ENCODE results near the gene TMEM130. TPM values are rescaled to one million over a fixed set of nuclear protein-coding genes. Genes with fewer than 3 reads are reported as not detected.

Gene TMEM130
- total RNA-seq, 2 experiments from 2014 or later, result not detected

DNA sequence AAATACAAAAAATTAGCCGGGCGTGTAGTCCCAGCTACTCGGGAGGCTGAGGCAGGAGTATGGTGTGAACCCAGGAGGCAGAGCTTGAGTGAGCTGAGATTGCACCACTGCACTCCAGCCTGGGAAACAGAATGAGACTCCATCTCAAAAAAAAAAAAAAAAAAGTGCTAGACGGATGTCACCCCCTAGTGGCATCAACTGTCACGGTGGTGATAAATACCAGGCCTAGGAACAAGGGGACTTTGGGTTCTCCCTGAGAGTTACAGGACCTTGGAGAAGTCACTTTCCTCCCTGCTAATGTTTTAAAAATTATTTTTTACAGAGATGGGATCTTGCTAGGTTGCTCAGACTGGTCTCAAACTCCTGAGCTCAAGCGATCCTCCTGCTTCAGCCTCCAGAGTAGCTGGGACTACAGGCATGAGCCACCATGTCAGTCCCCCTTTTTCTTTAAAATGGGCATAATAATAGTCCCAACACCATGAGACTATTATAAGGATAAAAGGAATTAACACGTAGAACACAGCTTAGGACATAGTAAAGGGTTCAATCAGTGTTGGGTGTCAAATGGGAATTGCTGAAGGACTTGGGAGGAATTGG lies 2.6 kb upstream of the TMEM130 start:
- Mint-ChIP-seq H3K27me3 (peaks cover 35% of the 10 kb centered on the region), H3K4me3 (no peak overlapping the region), H3K36me3 (no peaks in the 10 kb centered on the region), H3K4me1 (no peaks in the 10 kb centered on the region), H3K9me3 (ENCODE audit: low read depth) (no peaks in the 10 kb centered on the region), H3K27ac (no peak overlapping the region)
- CTCF ChIA-PET, result interaction anchor here (0.7 to 1.5 kb wide), 3 partner anchors 33 to 451 kb away, joined by 3 to 4 read pairs (median 3); no protein-coding TSS in a partner anchor
- ATAC-seq (peak; percentile 61), DNase-seq (no peak)

GRCh38 chr7:98870807-98871491 lies 1.1 kb upstream of the TMEM130 start:
- peaks cover 35% of the 10 kb centered on the region for H3K27me3 Mint-ChIP-seq
- ATAC-seq (no peak), DNase-seq (no peak)
- H3K4me1 Mint-ChIP-seq, result no peaks in the 10 kb centered on the region
- no peaks in the 10 kb centered on the region for H3K36me3 Mint-ChIP-seq
- no peak overlapping the region for H3K27ac Mint-ChIP-seq
- no peaks in the 10 kb centered on the region for H3K9me3 Mint-ChIP-seq (ENCODE audit: low read depth)
- CTCF ChIA-PET, result interaction anchor here (1.1 kb wide), 1 partner anchor 9 kb away, joined by 3 read pairs; no protein-coding TSS in a partner anchor
- H3K4me3 Mint-ChIP-seq, result peak overlapping the region; percentile 44

- H3K4me1 Mint-ChIP-seq, result no peaks in the 10 kb centered on the region
- ATAC-seq, result peak; percentile 83
- H3K27me3 Mint-ChIP-seq, result peaks cover 32% of the 10 kb centered on the region
- peak overlapping the region; percentile 44 for H3K4me3 Mint-ChIP-seq
- no peaks in the 10 kb centered on the region for H3K9me3 Mint-ChIP-seq (ENCODE audit: low read depth)
- peak; percentile 72 for DNase-seq
- CTCF ChIA-PET, result interaction anchor here (1.9 kb wide), 1 partner anchor 10 kb away, joined by 6 read pairs; no protein-coding TSS in a partner anchor
- no peak overlapping the region for H3K27ac Mint-ChIP-seq
- H3K36me3 Mint-ChIP-seq, result no peaks in the 10 kb centered on the region
Measured at GRCh38 chr7:98870121-98870651, 372 bp upstream of the TMEM130 start.

- no peak overlapping the region for H3K27ac Mint-ChIP-seq
- H3K4me3 Mint-ChIP-seq, result no peak overlapping the region
- H3K27me3 Mint-ChIP-seq, result peaks cover 32% of the 10 kb centered on the region
- no peaks in the 10 kb centered on the region for H3K9me3 Mint-ChIP-seq (ENCODE audit: low read depth)
- DNase-seq (no peak), ATAC-seq (no peak)
- H3K36me3 Mint-ChIP-seq, result no peaks in the 10 kb centered on the region
- H3K4me1 Mint-ChIP-seq, result no peaks in the 10 kb centered on the region
- CTCF ChIA-PET, result interaction anchor here (1.2 to 1.9 kb wide), 2 partner anchors 10 to 11 kb away, joined by 3 to 6 read pairs; partner anchors contain the start of gene TRRAP
Measured at GRCh38 chr7:98869027-98869596, 702 bp downstream of the TMEM130 start.

- DNase-seq (no peak), ATAC-seq (no peak)
- Mint-ChIP-seq H3K4me3 (no peak overlapping the region), H3K27ac (no peak overlapping the region), H3K9me3 (ENCODE audit: low read depth) (no peaks in the 10 kb centered on the region), H3K27me3 (peaks cover 32% of the 10 kb centered on the region), H3K4me1 (no peaks in the 10 kb centered on the region), H3K36me3 (no peaks in the 10 kb centered on the region)
- CTCF ChIA-PET, result interaction anchor here (1.2 to 1.5 kb wide), 2 partner anchors 10 kb away, joined by 3 to 4 read pairs; partner anchors contain the start of gene TRRAP
Measured at GRCh38 chr7:98868450-98868849, 1.4 kb downstream of the TMEM130 start.

DNA sequence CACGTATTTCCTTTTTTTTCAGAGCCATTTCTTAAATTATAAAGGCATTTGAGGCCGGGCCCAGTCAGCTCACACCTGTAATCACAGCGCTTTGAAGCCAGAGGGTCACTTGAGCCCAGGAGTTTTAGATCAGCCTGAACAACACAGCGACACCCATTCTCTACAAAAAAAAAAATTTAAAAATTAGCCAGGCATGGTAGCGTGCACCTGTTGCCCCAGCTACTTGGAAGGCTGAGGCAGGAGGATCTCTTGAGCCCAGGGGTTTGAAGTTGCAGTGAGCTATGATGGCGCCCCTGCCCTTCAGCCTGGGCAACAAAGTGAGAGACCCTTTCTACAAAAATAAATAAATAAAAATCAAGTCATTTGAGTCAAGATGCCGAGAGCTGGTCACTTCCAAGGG lies 3.0 kb downstream of the TMEM130 start:
- Mint-ChIP-seq H3K27ac (no peak overlapping the region), H3K4me1 (no peaks in the 10 kb centered on the region), H3K27me3 (peaks cover 32% of the 10 kb centered on the region), H3K9me3 (ENCODE audit: low read depth) (no peaks in the 10 kb centered on the region), H3K36me3 (no peaks in the 10 kb centered on the region), H3K4me3 (no peak overlapping the region)
- CTCF ChIA-PET, result interaction anchor here (0.6 to 1.5 kb wide), 2 partner anchors 12 to 32 kb away, joined by 3 to 4 read pairs; partner anchors contain the start of gene TRRAP
- no peak for ATAC-seq
- no peak for DNase-seq

GRCh38 chr7:98866351-98866750 lies 3.5 kb downstream of the TMEM130 start:
- H3K9me3 Mint-ChIP-seq (ENCODE audit: low read depth), result no peaks in the 10 kb centered on the region
- no peak for DNase-seq
- no peak overlapping the region for H3K4me3 Mint-ChIP-seq
- ATAC-seq, result no peak
- no peak overlapping the region for H3K27ac Mint-ChIP-seq
- H3K36me3 Mint-ChIP-seq, result no peaks in the 10 kb centered on the region
- peaks cover 29% of the 10 kb centered on the region for H3K27me3 Mint-ChIP-seq
- no peaks in the 10 kb centered on the region for H3K4me1 Mint-ChIP-seq
- CTCF ChIA-PET, result no interaction called here

GRCh38 chr7:98864731-98865453 lies 4.9 kb downstream of the TMEM130 start:
- Mint-ChIP-seq H3K4me3 (no peak overlapping the region), H3K36me3 (no peaks in the 10 kb centered on the region), H3K9me3 (ENCODE audit: low read depth) (no peaks in the 10 kb centered on the region), H3K27ac (no peak overlapping the region), H3K4me1 (no peaks in the 10 kb centered on the region), H3K27me3 (peaks cover 22% of the 10 kb centered on the region)
- ATAC-seq (no peak), DNase-seq (no peak)
- CTCF ChIA-PET, result no interaction called here

DNA sequence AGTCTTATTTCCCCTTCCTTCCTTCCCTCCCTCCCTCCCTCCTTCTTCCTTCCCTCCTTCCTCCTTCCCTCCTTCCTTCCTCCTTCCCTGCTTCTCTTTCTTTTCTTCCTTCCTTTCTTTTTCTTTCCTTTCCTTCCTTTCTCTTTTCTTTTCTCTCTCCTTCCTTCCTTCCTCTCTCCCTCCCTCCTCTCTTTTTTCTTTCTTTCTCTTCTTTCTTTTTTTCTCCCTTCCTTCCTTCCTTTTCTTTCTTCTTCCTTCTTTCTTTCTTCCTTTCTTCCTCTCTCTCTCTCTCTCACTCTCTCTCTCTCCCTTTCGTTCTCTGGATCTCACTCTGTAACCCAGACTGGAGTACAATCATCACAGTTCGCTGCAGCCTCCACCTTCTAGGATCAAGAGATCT lies 6.2 kb downstream of the TMEM130 start:
- no peak for DNase-seq
- ATAC-seq, result no peak
- Mint-ChIP-seq H3K9me3 (ENCODE audit: low read depth) (no peaks in the 10 kb centered on the region), H3K27me3 (peaks cover 16% of the 10 kb centered on the region), H3K27ac (no peak overlapping the region), H3K4me3 (no peak overlapping the region), H3K36me3 (no peaks in the 10 kb centered on the region), H3K4me1 (no peaks in the 10 kb centered on the region)
- CTCF ChIA-PET, result no interaction called here

DNA sequence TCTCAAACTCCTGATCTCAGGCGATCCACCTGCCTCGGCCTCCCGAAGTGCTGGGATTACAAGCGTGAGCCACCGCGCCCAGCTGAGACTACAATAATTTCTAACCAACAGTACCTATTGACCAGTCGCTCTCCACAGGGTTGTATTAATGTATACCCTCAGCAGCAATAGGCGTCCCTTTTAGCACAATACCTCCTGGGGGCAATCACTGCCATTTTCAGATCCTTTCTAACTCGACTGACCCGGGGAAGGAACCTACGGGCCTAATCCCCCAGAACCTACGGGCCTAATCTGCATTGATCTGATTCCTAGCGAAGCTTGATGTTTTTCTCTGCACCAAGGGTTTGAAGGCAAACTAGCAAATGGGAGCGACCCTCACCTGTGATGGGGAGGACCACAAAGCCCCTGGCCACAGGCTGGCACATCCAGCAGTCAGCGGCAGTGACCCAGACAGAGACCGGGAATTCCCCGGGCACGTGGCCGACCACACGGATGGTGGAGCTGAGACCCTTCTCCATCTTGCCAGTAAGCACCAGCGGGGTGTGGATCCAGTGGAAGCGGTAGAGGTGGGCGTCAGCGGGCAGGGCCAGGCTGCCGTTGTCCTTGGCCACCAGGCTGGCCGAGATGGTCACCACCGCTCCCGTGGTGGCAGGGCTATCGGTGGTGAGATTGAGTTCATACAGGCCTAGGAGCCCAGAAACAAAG lies 6.9 kb downstream of the TMEM130 start:
- no peak for DNase-seq
- Mint-ChIP-seq H3K27ac (no peak overlapping the region), H3K36me3 (no peaks in the 10 kb centered on the region), H3K4me3 (no peak overlapping the region), H3K9me3 (ENCODE audit: low read depth) (no peaks in the 10 kb centered on the region), H3K27me3 (peaks cover 13% of the 10 kb centered on the region), H3K4me1 (no peaks in the 10 kb centered on the region)
- CTCF ChIA-PET, result interaction anchor here (1.7 kb wide), 1 partner anchor 22 kb away, joined by 5 read pairs; no protein-coding TSS in a partner anchor
- no peak for ATAC-seq

- Mint-ChIP-seq H3K36me3 (no peaks in the 10 kb centered on the region), H3K27me3 (peaks cover 13% of the 10 kb centered on the region), H3K9me3 (ENCODE audit: low read depth) (no peaks in the 10 kb centered on the region), H3K4me3 (no peak overlapping the region), H3K27ac (no peak overlapping the region), H3K4me1 (no peaks in the 10 kb centered on the region)
- DNase-seq (no peak), ATAC-seq (no peak)
- CTCF ChIA-PET, result interaction anchor here (1.7 kb wide), 1 partner anchor 21 kb away, joined by 5 read pairs; no protein-coding TSS in a partner anchor
Measured at GRCh38 chr7:98862203-98862602, 7.6 kb downstream of the TMEM130 start.

GRCh38 chr7:98860071-98860470 lies 9.7 kb downstream of the TMEM130 start:
- H3K27ac Mint-ChIP-seq, result no peak overlapping the region
- peaks cover 13% of the 10 kb centered on the region for H3K27me3 Mint-ChIP-seq
- no peaks in the 10 kb centered on the region for H3K9me3 Mint-ChIP-seq (ENCODE audit: low read depth)
- no peaks in the 10 kb centered on the region for H3K4me1 Mint-ChIP-seq
- H3K4me3 Mint-ChIP-seq, result no peak overlapping the region
- no peak for ATAC-seq
- CTCF ChIA-PET, result interaction anchor here (1.0 kb wide), 1 partner anchor 19 kb away, joined by 3 read pairs; no protein-coding TSS in a partner anchor
- H3K36me3 Mint-ChIP-seq, result no peaks in the 10 kb centered on the region
- DNase-seq, result no peak
